D721Med (cell line): ENCODE measurements around the gene SLC17A5.
A peak's percentile ranks its signal among the peaks of the same experiment; 100 is the strongest.

Experiments used
- DNase-seq: peaks from one replicate; pipeline ENCODE4 v3.0.0; 2011; ENCODE audit warnings: low spot score; ENCODE audit not compliant: insufficient read length
- FAIRE-seq: peaks from 2 replicates; lab custom pipeline; 2011; peaks lifted over from hg19 to GRCh38; lab: Jason Lieb, UNC
- TF ChIP-seq, protein P1 (sequence below): IDR thresholded peaks from 2 replicates; pipeline ENCODE4 v1.5.1; 2012; ENCODE audit warnings: mild to moderate bottlenecking, control low read depth; ENCODE audit not compliant: insufficient read depth; ENCODE audit errors: missing control alignments

SLC17A5 gene

DNA sequence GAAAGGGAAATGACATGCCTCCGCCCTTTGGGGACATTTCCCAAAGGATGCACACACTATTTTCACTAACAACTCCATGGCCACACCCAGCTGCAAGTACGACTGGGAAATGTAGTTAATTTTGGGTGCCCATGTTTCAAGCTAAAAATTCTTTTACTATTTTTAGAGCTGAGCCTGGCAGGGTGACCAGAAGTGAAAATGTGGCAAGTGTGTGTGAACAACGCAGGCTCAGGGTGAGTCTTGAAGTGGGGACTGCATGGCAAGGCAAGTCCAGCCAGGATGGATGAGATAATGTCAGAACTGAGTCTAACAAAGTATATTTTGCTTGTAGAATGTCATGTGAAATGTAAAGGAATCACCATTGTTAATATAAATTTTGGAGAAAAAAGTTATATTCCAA is 25.2 kb upstream of the SLC17A5 start:
- TF ChIP-seq, protein P1, sequence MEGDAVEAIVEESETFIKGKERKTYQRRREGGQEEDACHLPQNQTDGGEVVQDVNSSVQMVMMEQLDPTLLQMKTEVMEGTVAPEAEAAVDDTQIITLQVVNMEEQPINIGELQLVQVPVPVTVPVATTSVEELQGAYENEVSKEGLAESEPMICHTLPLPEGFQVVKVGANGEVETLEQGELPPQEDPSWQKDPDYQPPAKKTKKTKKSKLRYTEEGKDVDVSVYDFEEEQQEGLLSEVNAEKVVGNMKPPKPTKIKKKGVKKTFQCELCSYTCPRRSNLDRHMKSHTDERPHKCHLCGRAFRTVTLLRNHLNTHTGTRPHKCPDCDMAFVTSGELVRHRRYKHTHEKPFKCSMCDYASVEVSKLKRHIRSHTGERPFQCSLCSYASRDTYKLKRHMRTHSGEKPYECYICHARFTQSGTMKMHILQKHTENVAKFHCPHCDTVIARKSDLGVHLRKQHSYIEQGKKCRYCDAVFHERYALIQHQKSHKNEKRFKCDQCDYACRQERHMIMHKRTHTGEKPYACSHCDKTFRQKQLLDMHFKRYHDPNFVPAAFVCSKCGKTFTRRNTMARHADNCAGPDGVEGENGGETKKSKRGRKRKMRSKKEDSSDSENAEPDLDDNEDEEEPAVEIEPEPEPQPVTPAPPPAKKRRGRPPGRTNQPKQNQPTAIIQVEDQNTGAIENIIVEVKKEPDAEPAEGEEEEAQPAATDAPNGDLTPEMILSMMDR, result no peak
- DNase-seq (no peak), FAIRE-seq (no peak)

DNA sequence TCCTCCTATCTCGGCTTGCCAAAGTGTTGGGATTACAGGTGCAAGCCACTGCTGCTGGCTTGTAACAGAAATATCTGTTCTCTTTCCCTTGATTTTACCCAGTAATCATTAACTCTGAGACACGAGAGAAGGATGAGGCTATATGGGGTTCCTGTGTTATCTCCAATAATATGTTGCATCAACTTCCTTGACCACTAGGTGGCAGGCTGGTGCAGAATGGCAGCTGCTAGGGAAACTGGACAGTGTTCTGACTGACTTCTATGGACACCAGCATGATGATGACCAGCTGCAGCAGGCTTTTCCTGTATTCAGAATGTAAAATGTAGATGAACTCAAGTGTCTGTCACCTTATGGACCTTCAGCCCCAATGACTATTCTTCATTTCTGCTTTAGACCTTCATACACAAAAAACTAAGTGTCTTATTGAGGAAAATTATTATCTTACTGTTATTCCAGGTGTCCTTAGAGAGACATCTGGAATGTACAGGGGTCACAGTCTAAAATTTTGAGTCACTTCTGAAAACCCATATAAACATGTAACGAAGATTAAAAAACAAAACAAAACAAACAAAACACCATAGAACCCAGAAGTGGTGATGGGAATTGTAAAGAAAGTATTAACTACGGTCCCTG is 21.8 kb upstream of the SLC17A5 start:
- FAIRE-seq, result peak; percentile 46

DNA sequence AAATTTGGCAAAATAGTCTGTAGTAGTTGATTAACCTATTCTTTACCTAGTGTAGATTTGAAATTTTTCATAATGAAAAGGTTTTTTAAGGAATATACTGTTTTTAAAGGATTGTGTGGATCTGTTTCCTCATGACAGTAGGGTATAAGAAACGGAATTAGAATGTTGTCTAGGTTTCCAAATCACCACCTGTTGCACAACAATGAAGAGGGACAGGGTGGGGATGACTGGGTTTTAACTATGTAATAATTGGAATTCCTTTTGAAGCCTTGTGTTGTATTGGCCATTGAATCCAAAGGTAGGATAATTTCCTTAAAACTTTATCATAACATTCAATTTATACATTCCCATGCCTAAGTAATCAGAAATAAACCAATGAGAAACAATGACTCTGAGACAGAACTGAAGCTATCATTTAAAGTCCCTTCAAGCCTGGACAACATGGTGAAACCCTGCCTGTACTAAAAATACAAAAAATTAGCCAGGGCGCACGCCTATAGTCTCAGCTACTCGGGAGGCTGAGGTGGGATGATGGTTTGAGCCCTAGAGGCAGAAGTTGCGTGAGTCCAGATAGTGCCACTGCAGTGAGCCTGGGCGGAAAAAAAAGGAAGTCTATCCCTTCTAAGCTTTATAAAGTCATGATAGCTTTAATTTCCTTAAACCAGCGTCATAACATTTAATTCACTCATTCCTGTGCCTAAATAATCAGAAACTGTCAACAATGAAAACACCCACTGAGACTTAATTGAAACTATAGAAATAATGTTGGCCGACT is 18.3 kb upstream of the SLC17A5 start:
- FAIRE-seq (no peak), DNase-seq (no peak)
- TF ChIP-seq, protein P1, result no peak

More for the DNA sequence above, 21.8 kb upstream of the SLC17A5 start:
- TF ChIP-seq, protein P1, result peak; percentile 93
- DNase-seq, result no peak

DNA sequence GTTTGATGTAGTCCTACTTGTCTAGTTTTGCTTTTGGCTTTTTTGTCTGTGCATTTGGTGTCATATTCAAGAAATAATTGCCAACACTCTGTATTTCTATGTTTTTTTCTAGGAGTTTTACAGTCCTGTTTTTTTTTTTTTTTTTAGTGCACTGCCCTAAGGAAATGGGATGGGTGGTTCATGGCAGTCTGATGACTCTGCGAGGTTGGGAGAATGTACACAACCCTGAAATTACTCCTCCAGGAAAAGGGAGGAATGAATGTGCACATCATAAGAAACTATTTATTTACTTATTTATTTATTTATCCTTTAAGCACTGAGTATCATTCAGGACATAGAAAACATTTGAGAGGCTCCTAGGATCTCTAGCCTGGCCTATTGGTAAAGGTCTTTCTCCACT is 15.2 kb upstream of the SLC17A5 start:
- DNase-seq (no peak), FAIRE-seq (no peak)
- TF ChIP-seq, protein P1, result no peak

DNA sequence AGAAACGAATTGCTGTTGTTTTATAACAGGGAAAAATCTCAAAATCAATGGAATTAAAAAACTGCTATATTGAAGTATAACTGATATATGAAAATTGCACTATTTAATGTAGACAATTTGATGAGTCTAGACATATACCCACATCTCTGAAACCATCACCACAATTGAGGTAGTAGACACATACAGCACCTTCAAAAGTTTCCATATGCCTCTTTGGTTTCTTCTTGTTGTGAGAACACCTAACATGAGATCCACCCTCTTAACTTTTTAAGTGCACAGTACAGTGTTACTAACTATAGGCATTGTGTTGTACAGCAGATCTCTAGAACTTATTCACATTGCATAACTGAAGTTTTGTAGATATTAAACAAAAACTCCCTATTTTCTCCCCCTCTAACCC is 14.0 kb upstream of the SLC17A5 start:
- FAIRE-seq (no peak), DNase-seq (no peak)
- TF ChIP-seq, protein P1, result no peak

DNA sequence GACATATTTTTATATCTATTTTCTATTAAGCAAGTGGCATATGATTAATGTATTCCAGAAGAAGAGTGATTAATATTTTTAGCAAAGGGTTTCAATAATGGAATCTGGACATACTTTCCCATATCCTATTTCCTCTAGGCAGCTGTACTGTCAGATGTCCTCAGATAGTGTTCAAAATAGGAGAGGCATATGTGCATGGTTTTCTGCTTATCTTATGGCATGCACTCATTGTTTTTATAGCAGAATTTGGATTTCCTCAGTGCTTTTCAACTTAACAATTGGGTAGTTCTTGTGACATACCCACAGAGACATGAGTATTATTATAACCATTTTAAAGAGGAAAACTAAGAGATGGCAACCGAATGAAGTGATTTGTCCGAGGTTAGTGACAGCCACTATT is 12.6 kb upstream of the SLC17A5 start:
- no peak for DNase-seq
- FAIRE-seq, result no peak
- TF ChIP-seq, protein P1, result no peak
